GM23248 (cell line): ENCODE results near the gene GNG3.

ENCODE experiments used
- EZH2 ChIP-seq: fragments of 200-600 bp; sonication (generic); IDR thresholded peaks from 2 replicates; pipeline ENCODE4 v1.6.1; 2018; ENCODE audit warnings: antibody characterized with exemption, mild to moderate bottlenecking; ENCODE audit not compliant: insufficient read depth, poor library complexity, severe bottlenecking
- EZH2phosphoT487 ChIP-seq: fragments of 200-600 bp; sonication (generic); IDR thresholded peaks from 2 replicates; pipeline ENCODE4 v1.6.1; 2018; ENCODE audit warnings: antibody characterized with exemption, moderate library complexity, mild to moderate bottlenecking, low read depth; ENCODE audit not compliant: insufficient read depth

DNA sequence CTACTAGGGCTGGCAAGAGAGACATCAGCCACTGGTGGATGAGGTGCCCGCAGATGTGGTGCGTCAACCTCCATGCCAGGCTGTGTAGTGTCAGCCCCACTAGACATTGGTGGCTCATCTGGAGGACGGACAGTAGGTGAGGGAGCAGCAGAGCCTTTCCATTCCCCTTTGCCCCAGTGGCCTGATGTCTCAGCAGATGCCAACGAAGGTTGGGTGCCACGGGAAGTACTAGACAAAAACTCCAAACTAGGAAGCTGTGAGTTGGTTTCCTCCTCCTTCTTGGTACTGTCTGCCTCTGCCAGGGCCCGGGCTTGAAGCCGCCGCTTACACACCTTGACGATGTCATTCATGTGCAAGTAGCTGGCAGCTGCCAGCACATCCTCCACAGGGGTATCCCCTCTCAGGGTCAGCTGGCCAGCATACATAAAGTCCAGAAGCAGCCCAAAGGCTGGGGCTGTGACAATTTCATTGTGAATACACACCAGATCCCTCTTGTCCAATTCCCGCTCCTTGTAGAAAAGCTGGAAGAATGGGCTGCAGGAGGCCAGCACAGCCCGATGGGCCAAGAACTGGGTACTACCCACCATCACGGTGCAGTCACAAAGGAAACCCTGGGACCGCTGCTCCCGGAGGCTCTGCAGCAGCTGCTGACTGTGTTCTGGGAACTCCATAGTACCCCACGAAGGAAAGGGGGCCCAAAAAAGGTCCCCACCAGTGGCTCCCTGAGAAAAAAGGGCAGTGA lies 45.7 kb downstream of the GNG3 start:
- TF ChIP-seq EZH2, result no peak
- TF ChIP-seq EZH2phosphoT487, result no peak
